K562 (cell line): ENCODE data around the gene EPHA10. TPM values are rescaled to one million over a fixed set of nuclear protein-coding genes. Genes with fewer than 3 reads are reported as not detected.
A peak's percentile ranks its signal among the peaks of the same experiment; 100 is the strongest.

Experiments used
- BDP1 ChIP-seq: IDR thresholded peaks from 3 replicates; pipeline ENCODE4 v1.6.1; 2011; ENCODE audit not compliant: insufficient read length, insufficient read depth
- CUX1 ChIP-seq: fragments of 200-800 bp; sonication (Bioruptor generic); IDR thresholded peaks from 2 replicates; pipeline ENCODE4 v1.6.1; 2016; ENCODE audit warnings: missing genetic modification characterization, missing compliant biosample characterization
- EP300 ChIP-seq: IDR thresholded peaks from 2 replicates; pipeline ENCODE4 v1.6.1; 2012; ENCODE audit warnings: low read length, improper control_type of control experiment
- FOXK1 ChIP-seq: sonication (generic); formaldehyde crosslinking; IDR thresholded peaks from 2 replicates; pipeline ENCODE4 v1.8.0; 2022; ENCODE audit warnings: missing genetic modification reagents, mild to moderate bottlenecking, borderline replicate concordance
- GTF2F1 ChIP-seq: IDR thresholded peaks from 2 replicates; pipeline ENCODE4 v1.6.1; 2011; ENCODE audit warnings: low read depth, low read length, improper control_type of control experiment
- HOXB6 ChIP-seq: fragments of 250-450 bp; sonication (Bioruptor Pico); IDR thresholded peaks from 2 replicates; pipeline ENCODE4 v1.5.1; 2022; ENCODE audit warnings: mild to moderate bottlenecking, borderline replicate concordance
- ID3 ChIP-seq, 2 experiments: fragments of 250-450 bp in 1 of 2; fragments of 450-650 bp in 1 of 2; sonication (Bioruptor Pico) in 1 of 2; IDR thresholded peaks; 2 replicates each; pipeline versions ENCODE4 v1.6.1 to v1.8.0; 2016 to 2021; ENCODE audit warnings: mild to moderate bottlenecking in 2 of 2, moderate library complexity in 2 of 2, missing compliant biosample characterization in 1 of 2, missing genetic modification characterization in 1 of 2
- KLF13 ChIP-seq: fragments of 450-650 bp; IDR thresholded peaks from 2 replicates; pipeline ENCODE4 v1.6.1; 2016; ENCODE audit warnings: missing genetic modification characterization, low read depth, mild to moderate bottlenecking, missing compliant biosample characterization, moderate library complexity, borderline replicate concordance
- MAZ ChIP-seq, 2 experiments: fragments of 450-650 bp in 1 of 2; sonication (generic) in 1 of 2; formaldehyde crosslinking; IDR thresholded peaks in 1 of 2; conservative IDR thresholded peaks in 1 of 2; 2 replicates each; pipeline versions ENCODE4 v1.4.0 to v1.5.0; 2020; ENCODE audit warnings: mild to moderate bottlenecking in 1 of 2, missing genetic modification reagents in 1 of 2
- MEF2D ChIP-seq: conservative IDR thresholded peaks from 2 replicates; pipeline ENCODE4 v1.6.1; 2016; ENCODE audit warnings: low read depth, missing genetic modification characterization, missing compliant biosample characterization
- NR3C1 ChIP-seq: sonication (generic); formaldehyde crosslinking; IDR thresholded peaks from 2 replicates; pipeline ENCODE4 v1.8.1; 2022; ENCODE audit warnings: missing genetic modification reagents
- PCBP1 ChIP-seq: fragments of 200-400 bp; formaldehyde crosslinking; IDR thresholded peaks from 2 replicates; pipeline ENCODE4 v1.6.1; 2018; ENCODE audit warnings: mild to moderate bottlenecking, low read depth, low read length; ENCODE audit not compliant: poor library complexity, severe bottlenecking
- SFPQ ChIP-seq: fragments of 200-400 bp; formaldehyde crosslinking; IDR thresholded peaks from 2 replicates; pipeline ENCODE4 v1.6.1; 2017; ENCODE audit warnings: mild to moderate bottlenecking, low read depth, low read length, moderate library complexity
- ZBTB34 ChIP-seq: fragments of 250-450 bp; sonication (Bioruptor Pico); IDR thresholded peaks from 2 replicates; pipeline ENCODE4 v1.8.0; 2021; ENCODE audit warnings: mild to moderate bottlenecking, moderate library complexity
- ZNF133 ChIP-seq: fragments of 250-450 bp; sonication (Bioruptor Pico); IDR thresholded peaks from 2 replicates; pipeline ENCODE4 v1.4.0; 2020; ENCODE audit warnings: mild to moderate bottlenecking
- ZNF253 ChIP-seq: fragments of 250-450 bp; sonication (Bioruptor Pico); conservative IDR thresholded peaks from 2 replicates; pipeline ENCODE4 v1.6.1; 2021; ENCODE audit warnings: mild to moderate bottlenecking
- ZNF41 ChIP-seq: fragments of 250-450 bp; sonication (Bioruptor Pico); conservative IDR thresholded peaks from 2 replicates; pipeline ENCODE4 v1.4.0; 2020; ENCODE audit warnings: mild to moderate bottlenecking
- ZNF766 ChIP-seq: fragments of 200-800 bp; sonication (Bioruptor generic); conservative IDR thresholded peaks from 2 replicates; pipeline ENCODE4 v1.6.1; 2016; ENCODE audit warnings: missing genetic modification characterization, missing compliant biosample characterization
- polyA plus RNA-seq, 8 experiments: library from polyadenylated mRNA; depleted of rRNA in 4 of 8; stranded (reverse) in 5 of 8; unstranded in 3 of 8; fragments of >200 nt; fragmentation: Nextera tagmentation in 2 of 8; fragmentation: Illumina TruSeq in 1 of 8; extraction: Ambion mirVana in 2 of 8; extraction: Trizol in 1 of 8; gene quantifications; 2 replicates each; pipeline versions ENCODE4 v1.2.1 to v1.2.3, GENCODE V29; 2011 to 2014; ENCODE audit warnings: inconsistent platforms in 1 of 8, missing spikeins in 1 of 8
- total RNA-seq, 7 experiments: library from RNA; depleted of rRNA in 6 of 7; stranded (reverse); fragments of >200 nt in 6 of 7; fragmentation: Illumina TruSeq in 2 of 7; extraction: Trizol in 2 of 7; gene quantifications; 2 replicates each; pipeline versions ENCODE4 v1.2.1 to v1.2.3, GENCODE V29; 2011 to 2021; ENCODE audit warnings: low replicate concordance in 1 of 7

The EPHA10 gene
- total and polyA plus RNA-seq, 9 of the 15 experiments (the other 6 are each of a cell fraction or from before 2014, with no cell fraction given), result 0.03 TPM; not detected in 8

GRCh38 chr1:37691497-37692077 lies 73.3 kb downstream of the EPHA10 start (continued):
- no peak for TF ChIP-seq CUX1 (CRISPR knock-in tag)
- TF ChIP-seq EP300, result no peak
- no peak for TF ChIP-seq GTF2F1
- TF ChIP-seq BDP1, result no peak
- no peak for TF ChIP-seq ZNF253 (CRISPR knock-in tag)
- TF ChIP-seq PCBP1, result peak; percentile 15
- TF ChIP-seq SFPQ, result no peak
- no peak for TF ChIP-seq KLF13 (tag)
- TF ChIP-seq ZNF766, result no peak
- 0 out of 2 replicates have a peak, but pooled peaks have one; percentile 75 for TF ChIP-seq ZNF133 (CRISPR knock-in tag)
- no peak for TF ChIP-seq NR3C1
- no peak for TF ChIP-seq HOXB6 (CRISPR knock-in tag)
- TF ChIP-seq MEF2D (tag), result no peak
- no peak for TF ChIP-seq ID3 (CRISPR knock-in tag; IDR thresholded peaks at IDR 0.05)
- no peak; the same call in 1 of the 2 replicates for TF ChIP-seq ID3 (tag; IDR thresholded peaks at IDR 0.05)
- TF ChIP-seq FOXK1, result peak; percentile 17; the same call in 1 of the 2 replicates
- no peak for TF ChIP-seq ZBTB34 (CRISPR knock-in tag)
- 0 out of 4 replicates have a peak, but pooled peaks of 1 of the 2 experiments have one; percentile 42 for TF ChIP-seq MAZ (CRISPR knock-in tag; conservative IDR thresholded peaks at IDR 0.05 in 1 of 2, IDR thresholded peaks at IDR 0.05 in 1 of 2)
- TF ChIP-seq ZNF41, result no peak
